Stimulated activated CD8-positive, alpha-beta memory T cell treated with anti-CD3 and anti-CD28 coated beads, Interleukin-7, amount 100 ng/mL, for 4 hours (primary cell): ENCODE data around the gene FTL.
A peak's percentile ranks its signal among the peaks of the same experiment; 100 is the strongest.

Experiments used
- DNase-seq, 2 donors: peaks; one replicate each; pipeline ENCODE4 v3.0.0-alpha.2; 2020; ENCODE audit warnings: low read depth in 2 of 2

Gene FTL

GRCh38 chr19:48991873-48992580 lies 26.9 kb downstream of the FTL start:
- DNase-seq: no peak

GRCh38 chr19:48992581-48993174 lies 27.6 kb downstream of the FTL start:
- DNase-seq: no peak

- peak; percentile 98 to 99 for DNase-seq
Observed at GRCh38 chr19:48993175-48994034, 28.3 kb downstream of the FTL start, which contains the start of the genes GYS1 and RUVBL2. Gene GYS1, minus strand, starts transcription at chr19:48993309. Its CDS starts 197 bp downstream, at chr19:48993112. Gene RUVBL2, plus strand, starts transcription at chr19:48993887. Its CDS starts 25 bp downstream, at chr19:48993912.

DNA sequence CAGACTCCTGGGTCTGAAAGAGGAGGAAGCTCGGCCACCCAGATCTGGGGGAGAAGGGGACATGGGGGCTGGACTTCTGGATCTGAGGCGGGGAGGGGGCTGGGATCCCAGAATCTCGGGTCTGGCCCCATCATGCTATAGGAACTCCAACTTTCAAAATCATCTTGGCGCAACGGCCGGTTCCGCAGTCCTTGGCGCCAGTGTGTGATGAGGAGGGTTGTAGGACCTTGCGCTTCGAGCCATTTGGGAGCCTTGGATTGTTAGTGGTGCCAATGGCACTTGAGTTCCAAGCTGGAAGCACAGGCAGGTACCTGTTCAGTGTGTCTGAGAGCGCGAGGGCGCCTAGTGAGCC lies 28.9 kb downstream of the FTL start:
- no peak for DNase-seq

DNA sequence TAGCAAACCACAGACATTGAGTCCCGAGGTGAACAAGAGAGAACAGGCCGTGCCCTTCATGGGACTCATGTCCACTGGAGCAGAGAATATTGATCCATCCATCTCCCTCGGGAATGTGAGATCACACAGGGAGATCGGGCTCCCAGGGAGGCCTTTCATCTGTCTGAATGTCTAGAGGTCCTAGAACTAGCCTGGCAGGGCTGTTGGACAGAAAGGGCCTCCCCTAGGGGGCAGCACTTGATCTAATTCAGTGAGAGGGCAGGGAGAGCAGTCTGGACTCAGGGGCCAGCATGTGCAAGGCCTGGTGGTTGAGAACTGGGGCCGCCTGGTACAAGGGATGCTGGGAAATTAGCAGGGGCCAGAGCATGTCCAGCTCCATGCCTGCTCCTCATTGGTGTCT lies 32.9 kb downstream of the FTL start:
- DNase-seq: no peak

DNA sequence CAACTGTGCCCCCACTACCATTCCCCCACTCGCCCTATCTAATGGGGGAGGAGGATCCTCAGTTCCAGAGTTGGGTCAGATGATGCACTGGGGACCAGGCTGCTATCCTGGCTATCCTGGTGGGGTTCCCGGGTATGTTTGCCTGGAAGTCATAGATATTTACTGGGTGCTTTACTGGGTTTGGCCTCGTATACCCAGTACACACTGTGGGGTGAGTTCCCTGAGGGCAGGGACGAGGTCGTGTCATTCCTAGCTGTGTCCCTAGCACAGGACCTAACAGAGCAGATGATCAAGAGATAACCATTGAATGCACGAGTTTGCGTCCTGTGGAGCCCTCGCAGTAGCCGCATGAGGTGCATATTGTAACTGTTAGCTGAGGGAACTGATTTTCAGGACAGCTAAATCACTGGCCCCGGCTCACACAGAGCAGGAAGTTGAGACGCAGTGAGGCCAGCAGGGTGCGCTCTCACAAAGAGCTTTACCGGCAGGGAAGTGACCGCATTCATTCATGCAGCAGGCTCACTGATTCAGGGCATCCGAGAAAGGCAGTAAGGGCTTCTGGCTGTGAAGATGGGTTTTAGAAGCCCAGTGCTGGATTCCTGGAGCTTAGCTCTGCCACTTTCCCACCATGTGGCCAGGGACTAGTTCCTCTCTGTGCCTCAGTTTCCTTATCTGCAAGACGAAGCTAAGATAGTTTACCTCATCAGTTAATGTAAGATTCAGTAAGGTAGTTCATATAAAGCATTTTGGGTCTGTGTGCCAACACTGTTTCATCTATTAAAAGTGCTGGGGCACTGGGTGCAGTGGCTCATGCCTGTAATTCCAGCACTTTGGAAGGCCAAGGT lies 34.6 kb downstream of the FTL start:
- DNase-seq: peak; percentile 32 to 56

GRCh38 chr19:49004133-49004532 lies 39.0 kb downstream of the FTL start:
- DNase-seq: no peak

- no peak for DNase-seq
Observed at GRCh38 chr19:49004964-49005614, 40.0 kb downstream of the FTL start.

DNA sequence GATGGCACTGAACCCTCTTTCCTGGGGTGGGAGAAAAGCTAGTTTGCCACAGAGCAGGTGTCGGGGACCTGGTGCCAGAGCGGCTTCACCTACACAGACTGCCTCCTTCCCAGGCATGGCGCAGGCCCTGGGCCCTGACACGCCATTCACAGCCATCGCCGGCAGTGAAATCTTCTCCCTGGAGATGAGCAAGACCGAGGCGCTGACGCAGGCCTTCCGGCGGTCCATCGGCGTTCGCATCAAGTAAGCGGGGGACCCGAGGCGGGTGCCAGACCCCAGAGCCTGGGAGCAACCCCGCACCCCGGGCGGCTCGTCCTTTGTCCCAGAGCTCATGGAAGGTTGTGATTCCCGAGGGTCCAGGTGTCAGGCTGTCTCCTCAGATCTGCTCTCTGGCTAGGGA lies 41.8 kb downstream of the FTL start:
- no peak for DNase-seq

DNA sequence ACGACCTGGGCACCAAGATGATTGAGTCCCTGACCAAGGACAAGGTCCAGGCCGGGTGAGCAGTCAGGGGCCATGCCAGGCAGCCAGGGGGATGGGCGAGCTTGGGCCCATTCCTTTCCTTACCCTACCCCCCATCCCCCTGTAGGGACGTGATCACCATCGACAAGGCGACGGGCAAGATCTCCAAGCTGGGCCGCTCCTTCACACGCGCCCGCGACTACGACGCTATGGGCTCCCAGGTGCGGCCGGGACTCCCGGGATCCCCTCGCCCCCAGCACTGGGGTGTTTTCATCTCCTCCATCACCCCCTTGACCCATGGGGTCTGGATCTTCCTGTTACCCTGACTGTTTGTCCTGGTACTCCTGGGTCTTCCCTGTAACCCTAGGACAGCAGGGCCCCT lies 44.7 kb downstream of the FTL start:
- DNase-seq: no peak

GRCh38 chr19:49010453-49010852 lies 45.3 kb downstream of the FTL start:
- DNase-seq: no peak

GRCh38 chr19:49011194-49011593 lies 46.1 kb downstream of the FTL start:
- no peak for DNase-seq

- no peak for DNase-seq
Observed at GRCh38 chr19:49014123-49014869, 49.2 kb downstream of the FTL start.

- DNase-seq: no peak
Observed at GRCh38 chr19:49014870-49015255, 49.8 kb downstream of the FTL start.

GRCh38 chr19:49016067-49016839 lies 51.1 kb downstream of the FTL start:
- no peak for DNase-seq
